ENCODE measurements around the gene TMCO2. TPM values are rescaled to one million over a fixed set of nuclear protein-coding genes. Genes with fewer than 3 reads are reported as not detected.

Gene TMCO2
- total RNA-seq, 1 donor from 2014 or later = 0.54 TPM

- H3K27ac Mint-ChIP-seq (ENCODE audit: unreplicated experiment) = no peak overlapping the region
- TF ChIP-seq CTCF (IDR thresholded peaks at IDR 0.05; ENCODE audit: unreplicated experiment) = no peak
- peak overlapping the region; percentile 6 for H3K4me3 Mint-ChIP-seq (ENCODE audit: unreplicated experiment)
- no peaks in the 10 kb centered on the region for H3K4me1 Mint-ChIP-seq (ENCODE audit: unreplicated experiment)
- no peak for DNase-seq (ENCODE audit: low spot score)
- H3K9me3 Mint-ChIP-seq (ENCODE audit: unreplicated experiment) = no peaks in the 10 kb centered on the region
- H3K36me3 Mint-ChIP-seq (ENCODE audit: low read depth, unreplicated experiment) = peaks cover 25% of the 10 kb centered on the region
- no peaks in the 10 kb centered on the region for H3K27me3 Mint-ChIP-seq (ENCODE audit: unreplicated experiment)
Measured at GRCh38 chr1:40291293-40291692, 43.6 kb downstream of the TMCO2 start.

DNA sequence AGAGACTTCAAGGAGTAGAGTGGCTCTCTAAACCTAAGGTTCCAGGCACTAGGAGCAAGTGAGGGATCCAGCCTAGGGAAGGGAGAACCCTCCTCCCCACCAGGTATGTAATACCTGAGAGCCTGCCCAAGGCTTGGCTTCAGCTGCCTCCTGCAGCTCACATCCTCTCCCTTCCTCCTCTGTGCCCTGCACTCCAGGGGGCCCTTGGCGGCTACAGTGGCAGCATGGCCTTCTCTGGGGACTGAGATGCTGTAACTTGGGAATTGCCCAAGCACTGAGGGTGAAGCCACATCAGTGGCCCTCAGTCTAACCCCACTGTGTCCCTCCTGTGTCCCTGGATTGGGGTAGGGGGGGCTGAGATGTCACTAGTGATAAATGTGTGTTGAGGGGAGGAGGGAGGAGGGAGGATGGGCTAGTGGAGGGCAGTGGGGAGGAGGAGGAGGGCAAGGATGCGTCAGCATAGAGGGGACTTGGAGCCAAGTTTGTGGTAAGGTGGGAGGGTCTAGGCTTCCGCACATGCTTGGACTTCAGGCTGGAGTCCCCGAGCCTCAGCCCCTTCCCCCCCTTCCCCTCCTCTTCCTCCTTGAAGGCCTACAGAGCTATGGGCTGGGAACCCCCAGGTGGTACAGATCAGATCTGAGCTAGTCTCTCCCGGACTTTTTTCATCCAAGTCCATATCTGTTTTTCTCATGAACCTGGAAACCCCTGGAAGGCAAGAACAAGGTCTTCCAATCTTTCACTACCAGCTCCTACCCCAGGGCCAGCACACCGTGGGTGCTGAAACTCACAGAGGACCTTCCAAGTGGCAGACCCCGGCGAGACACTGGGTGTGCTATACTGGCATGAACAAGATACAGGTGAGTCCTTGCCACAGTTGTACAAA lies 51.9 kb downstream of the TMCO2 start:
- no peaks in the 10 kb centered on the region for H3K36me3 Mint-ChIP-seq (ENCODE audit: low read depth, unreplicated experiment)

DNA sequence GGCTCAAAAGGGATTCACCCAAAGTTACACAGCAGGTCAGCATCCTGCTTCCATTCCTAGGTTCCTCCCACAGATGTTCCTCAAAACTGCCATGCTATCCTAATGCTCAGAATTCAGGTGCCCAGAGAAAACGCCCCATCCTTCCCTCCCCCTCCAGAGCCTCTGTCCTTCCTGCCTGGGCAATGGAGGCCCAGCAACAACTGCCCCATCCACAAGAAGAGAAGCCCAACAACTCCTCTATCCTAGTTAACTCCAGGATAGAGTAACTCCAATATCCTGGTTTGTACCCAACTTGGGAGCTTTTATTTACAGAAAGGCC lies 52.5 kb downstream of the TMCO2 start:
- Mint-ChIP-seq H3K4me1 (ENCODE audit: unreplicated experiment) (no peaks in the 10 kb centered on the region), H3K27me3 (ENCODE audit: unreplicated experiment) (peaks cover 2% of the 10 kb centered on the region), H3K27ac (ENCODE audit: unreplicated experiment) (no peak overlapping the region), H3K9me3 (ENCODE audit: unreplicated experiment) (no peaks in the 10 kb centered on the region), H3K36me3 (ENCODE audit: low read depth, unreplicated experiment) (no peaks in the 10 kb centered on the region), H3K4me3 (ENCODE audit: unreplicated experiment) (no peak overlapping the region)
- DNase-seq (ENCODE audit: low spot score) = no peak
- no peak for TF ChIP-seq CTCF (IDR thresholded peaks at IDR 0.05; ENCODE audit: unreplicated experiment)

More for the DNA sequence above, 51.9 kb downstream of the TMCO2 start:
- Mint-ChIP-seq H3K4me3 (ENCODE audit: unreplicated experiment) (no peak overlapping the region), H3K9me3 (ENCODE audit: unreplicated experiment) (no peaks in the 10 kb centered on the region), H3K27ac (ENCODE audit: unreplicated experiment) (no peak overlapping the region), H3K27me3 (ENCODE audit: unreplicated experiment) (peaks cover 2% of the 10 kb centered on the region), H3K4me1 (ENCODE audit: unreplicated experiment) (no peaks in the 10 kb centered on the region)
- no peak for TF ChIP-seq CTCF (IDR thresholded peaks at IDR 0.05; ENCODE audit: unreplicated experiment)
- no peak for DNase-seq (ENCODE audit: low spot score)

GRCh38 chr1:40300651-40301050 lies 52.9 kb downstream of the TMCO2 start:
- Mint-ChIP-seq H3K36me3 (ENCODE audit: low read depth, unreplicated experiment) (no peaks in the 10 kb centered on the region), H3K27me3 (ENCODE audit: unreplicated experiment) (peaks cover 2% of the 10 kb centered on the region), H3K27ac (ENCODE audit: unreplicated experiment) (no peak overlapping the region), H3K4me3 (ENCODE audit: unreplicated experiment) (no peak overlapping the region), H3K4me1 (ENCODE audit: unreplicated experiment) (no peaks in the 10 kb centered on the region), H3K9me3 (ENCODE audit: unreplicated experiment) (no peaks in the 10 kb centered on the region)
- DNase-seq (ENCODE audit: low spot score) = no peak
- no peak for TF ChIP-seq CTCF (IDR thresholded peaks at IDR 0.05; ENCODE audit: unreplicated experiment)

DNA sequence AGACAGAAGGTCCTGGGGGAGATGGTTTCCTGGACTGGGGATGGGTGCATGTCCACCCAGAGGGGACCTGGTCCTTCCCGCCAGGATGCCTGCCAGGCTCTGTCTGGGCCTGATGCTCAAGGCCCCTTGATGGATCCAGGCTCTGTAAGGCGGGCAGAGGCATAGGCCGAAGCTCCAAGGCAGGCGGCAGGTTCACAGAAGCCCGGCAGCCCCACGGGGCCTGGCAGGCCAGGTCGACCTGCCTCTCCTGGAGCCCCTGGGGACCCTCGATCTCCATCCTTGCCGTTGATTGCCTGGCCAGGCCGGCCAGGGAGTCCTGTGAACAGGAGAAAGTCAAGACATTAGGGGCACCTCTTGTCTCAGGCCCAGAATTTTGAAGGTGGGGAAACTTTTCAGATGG lies 53.3 kb downstream of the TMCO2 start:
- Mint-ChIP-seq H3K4me1 (ENCODE audit: unreplicated experiment) (no peaks in the 10 kb centered on the region), H3K27ac (ENCODE audit: unreplicated experiment) (no peak overlapping the region), H3K27me3 (ENCODE audit: unreplicated experiment) (peaks cover 2% of the 10 kb centered on the region), H3K9me3 (ENCODE audit: unreplicated experiment) (no peaks in the 10 kb centered on the region), H3K36me3 (ENCODE audit: low read depth, unreplicated experiment) (no peaks in the 10 kb centered on the region), H3K4me3 (ENCODE audit: unreplicated experiment) (no peak overlapping the region)
- no peak for DNase-seq (ENCODE audit: low spot score)
- TF ChIP-seq CTCF (IDR thresholded peaks at IDR 0.05; ENCODE audit: unreplicated experiment) = no peak
